ENCODE data around the gene TH.

The TH gene

DNA sequence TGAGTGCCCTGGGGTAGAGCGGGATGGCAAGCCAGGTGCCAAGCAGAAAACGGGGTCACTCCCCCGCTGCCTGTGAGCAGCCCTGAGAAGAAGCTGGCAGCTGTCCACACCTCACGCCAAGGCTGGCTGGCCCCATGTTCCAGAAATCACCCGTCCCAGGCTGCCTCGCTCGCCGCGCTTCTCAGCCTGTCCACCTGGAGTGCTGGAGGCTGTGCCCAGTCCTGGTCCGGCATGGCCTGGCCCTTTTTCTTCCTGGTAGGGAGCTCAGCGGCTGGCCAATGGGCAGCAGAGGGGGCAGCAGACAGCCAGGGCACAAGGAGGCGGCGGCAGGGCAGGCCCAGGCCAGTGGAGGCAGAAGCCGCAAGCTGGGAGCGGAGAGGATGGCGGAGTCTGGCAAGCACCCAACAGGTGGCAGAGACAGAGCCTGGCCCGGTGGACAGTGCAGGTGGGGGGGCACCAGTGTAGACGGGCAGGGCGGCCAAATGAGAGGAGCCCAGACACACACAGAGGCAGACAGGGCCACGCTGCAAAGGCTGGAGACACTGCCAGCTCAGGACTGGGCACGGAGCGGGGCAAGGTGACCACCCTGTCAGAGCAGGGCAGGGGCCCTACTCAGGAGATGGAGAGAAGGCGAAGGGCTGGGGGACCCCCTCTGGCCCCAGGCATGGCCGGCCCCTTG is 37.2 kb upstream of the TH start:
- no peak for DNase-seq

DNA sequence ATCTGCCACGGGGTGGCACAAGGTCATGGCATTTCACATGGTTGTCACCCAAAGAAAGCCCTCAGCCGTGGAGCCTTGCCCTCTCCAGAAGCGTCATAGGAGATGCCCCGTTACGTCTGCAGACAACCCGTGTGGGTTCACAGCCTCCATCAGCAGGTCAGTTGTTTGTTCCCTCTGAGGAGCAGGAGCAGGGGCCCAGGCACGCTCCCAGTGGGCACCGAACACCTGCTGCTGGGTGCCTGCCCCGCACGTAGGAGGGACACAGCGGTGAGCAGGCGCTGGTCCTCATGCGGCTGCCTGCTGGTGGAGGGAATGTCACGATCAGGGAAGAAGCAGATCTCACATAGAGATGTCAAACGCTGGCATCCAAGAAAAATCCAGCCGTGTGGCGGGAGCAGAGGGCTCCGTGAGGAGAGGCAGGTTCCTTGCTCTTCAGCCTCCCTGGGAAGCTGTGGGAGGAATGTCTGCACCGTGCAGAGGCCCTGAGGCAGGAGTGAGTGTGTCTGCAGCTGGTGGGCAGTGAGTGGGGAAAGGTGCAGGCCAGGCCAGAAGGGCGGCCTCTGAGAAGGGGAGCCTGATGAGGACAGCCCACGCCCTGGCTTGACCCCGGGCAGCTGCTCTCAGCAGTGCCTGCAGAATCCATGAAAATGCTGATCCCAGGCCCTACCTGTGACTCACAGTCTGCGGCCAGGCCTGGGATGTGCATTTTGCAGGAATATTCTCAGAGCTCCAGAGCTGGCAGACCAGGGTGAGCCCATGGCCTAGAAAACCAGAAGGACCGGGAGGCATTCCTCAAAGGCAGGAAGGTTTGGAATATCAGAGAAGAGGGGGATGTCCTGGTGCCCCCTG is 36.4 kb upstream of the TH start:
- DNase-seq = no peak

DNA sequence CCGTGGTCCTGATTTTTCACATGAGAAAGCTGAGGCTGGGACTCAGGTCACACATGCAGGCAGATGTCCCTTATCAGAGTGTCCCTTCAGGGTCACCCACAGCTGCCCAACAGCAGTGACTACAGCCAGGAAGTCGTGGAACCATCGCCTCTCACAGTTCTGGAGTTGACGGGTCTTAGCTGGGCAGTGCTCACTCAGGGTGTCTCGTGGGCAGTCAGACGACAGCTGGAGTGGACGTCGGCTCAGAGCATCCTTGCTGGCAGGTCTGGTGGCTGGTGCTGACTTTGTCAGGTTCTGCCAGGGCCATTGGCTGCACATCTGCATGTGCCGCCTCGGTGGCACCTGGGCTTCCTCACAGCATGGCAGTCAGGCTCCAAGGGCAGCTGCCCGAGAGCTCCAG is 35.6 kb upstream of the TH start:
- DNase-seq = no peak

DNA sequence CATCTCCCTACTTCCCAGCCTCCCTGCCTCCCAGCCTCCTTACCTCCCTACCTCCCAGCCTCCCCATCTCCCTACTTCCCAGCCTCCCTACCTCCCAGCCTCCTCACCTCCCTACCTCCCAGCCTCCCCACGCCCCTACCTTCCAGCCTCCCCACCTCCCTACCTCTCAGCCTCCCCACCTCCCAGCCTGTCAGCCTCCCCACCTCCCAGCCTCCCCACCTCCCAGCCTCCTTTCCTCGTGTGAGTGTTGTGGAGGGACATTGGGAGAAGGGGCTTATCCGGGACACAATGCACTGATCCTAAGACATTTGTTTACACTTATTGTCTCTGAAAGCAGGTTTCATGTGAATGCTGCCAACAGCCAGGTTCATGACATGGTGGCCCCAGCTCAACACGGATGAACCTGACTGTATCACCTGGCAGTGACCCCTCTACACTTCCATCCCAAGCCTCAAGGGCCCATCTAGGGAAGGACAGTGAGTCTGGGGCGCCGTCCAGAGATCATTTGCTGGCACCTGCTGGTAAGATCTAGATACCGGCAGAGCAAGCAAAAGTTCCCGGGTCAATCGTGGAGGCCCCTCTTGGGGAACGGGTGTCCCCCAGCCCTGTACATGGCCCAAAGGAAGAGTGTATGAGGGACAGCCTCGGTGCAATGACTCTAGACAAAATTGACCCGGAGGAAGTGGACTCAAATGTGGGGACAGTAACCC is 34.5 kb upstream of the TH start:
- no peak for DNase-seq

DNA sequence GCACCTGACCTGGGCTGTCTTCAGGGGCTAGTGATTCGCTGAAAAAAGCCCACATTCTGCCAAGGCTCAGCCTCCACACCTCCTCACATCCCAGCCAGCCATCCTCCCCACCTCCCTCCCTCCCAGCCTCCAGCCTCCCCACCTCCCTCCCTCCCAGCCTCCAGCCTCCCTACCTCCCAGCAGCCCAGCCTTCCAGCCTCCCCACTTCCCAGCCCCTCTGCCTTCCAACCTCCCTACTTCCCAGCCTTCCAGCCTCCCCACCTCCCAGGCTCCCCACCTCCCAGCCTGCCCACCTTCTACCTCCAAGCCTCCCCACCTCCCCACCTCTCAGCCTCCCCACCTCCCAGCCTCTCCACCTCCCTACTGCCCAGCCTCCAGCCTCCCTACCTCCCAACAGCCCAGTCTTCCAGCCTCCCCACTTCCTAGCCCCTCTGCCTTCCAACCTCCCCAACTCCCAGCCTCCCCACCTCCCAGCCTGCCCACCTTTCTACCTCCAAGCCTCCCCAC is 33.7 kb upstream of the TH start:
- DNase-seq = no peak

DNA sequence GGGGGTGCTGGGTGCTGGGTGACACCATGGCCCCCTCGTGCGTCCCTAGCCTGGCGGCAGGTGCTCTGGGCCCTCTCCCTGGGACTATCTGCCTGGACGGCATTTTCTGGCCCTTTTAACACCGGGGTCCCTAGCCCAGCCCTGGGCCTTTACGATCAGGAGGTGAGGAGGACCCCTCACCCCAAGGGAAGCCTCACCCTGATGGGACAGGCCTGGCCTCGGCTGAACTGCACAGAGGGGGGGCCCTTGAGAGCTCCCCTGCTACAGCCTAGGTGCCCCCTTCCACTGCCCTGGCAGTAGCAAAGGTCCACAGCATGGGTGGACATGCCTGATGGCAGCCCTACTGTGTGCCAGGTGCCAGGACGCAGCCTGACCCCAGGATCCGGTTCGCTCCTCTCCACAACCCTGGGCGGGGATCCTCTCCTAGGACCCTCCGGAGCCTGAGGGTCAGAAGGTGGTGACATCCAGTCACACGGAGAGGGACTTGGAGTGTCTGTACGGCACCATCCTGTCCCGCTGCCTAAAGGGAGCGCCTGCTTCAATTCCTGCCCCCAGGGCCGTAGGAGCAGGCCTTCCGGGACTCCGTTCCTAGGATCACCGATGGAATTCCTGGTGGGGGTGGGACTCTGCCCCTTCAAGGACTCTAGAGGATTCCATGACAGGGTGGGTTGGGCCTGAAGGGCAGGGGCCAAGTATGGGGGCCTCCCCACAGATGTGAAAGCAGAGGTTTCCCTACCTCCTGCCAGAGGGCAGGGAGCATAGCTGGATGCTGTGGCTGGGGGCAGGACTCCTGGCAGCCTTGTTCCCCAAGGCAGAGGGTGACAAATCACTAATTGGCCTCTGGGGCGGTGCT is 33.0 kb upstream of the TH start:
- no peak for DNase-seq

DNA sequence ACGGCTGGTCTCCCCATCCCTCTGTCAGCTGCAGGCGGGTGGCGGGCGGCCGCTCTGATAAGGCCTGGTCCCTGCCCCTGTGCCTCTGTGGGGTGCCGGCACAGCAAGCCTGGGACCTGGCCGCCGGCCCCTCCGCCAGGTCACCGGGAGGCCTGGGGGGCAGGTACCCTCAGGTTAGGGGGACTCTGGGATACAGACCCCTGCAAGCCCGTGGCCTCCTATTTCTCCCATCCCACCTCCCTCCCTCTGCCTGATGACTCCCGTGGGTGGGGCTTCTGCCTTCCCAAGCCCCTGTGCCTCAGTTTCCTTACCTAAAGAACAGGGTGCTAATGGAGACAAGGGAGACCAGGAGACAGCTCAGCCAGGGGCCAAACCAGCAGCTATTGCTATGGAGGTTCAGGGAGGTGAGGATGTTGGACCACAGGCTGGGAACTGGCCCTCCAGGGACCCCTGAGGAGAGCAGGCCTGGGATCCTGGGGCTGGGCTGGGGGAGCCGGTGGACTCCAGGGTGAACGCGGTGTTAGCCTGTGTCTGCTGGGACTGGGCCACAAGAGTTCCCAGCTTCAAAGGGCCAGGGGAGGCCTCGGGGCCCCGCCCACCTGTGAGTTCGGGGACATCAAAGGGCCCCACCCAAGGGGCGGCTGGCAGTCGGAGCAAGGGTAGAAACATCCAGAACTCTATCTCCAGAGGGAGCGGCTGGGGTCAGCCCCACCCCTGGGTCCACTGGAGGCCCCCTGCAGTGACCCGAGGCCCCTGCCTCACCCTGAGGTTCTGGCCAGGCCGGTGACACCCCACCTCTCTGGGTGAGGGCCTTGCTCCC is 32.0 kb upstream of the TH start:
- DNase-seq = no peak

DNA sequence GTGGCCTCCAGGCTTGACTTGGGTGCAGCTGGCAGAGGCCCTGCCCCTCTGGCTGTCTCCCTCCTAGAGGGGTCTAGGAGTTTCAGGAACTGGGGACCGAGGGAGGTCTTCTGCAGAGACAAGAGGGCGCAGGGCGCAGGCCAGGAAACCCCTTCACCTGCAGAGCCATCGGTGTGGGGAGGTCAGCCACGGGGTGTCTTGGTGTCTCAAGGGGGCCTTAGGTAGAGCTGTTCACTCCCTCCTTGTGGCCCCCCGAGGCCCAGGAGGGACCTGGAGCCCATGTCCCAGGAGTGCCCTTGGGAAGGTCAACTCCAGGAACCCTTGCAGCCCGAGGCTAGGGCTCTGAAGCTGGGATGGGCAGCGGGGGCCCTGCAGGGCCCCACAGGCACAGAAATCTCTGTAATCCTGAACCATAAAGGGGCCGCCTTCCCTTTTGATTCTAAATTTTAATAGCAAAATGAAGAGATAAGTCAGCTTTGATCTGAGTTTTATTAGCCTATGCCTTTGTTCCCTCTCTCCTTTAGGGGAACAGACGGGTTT is 31.4 kb upstream of the TH start:
- DNase-seq = no peak

DNA sequence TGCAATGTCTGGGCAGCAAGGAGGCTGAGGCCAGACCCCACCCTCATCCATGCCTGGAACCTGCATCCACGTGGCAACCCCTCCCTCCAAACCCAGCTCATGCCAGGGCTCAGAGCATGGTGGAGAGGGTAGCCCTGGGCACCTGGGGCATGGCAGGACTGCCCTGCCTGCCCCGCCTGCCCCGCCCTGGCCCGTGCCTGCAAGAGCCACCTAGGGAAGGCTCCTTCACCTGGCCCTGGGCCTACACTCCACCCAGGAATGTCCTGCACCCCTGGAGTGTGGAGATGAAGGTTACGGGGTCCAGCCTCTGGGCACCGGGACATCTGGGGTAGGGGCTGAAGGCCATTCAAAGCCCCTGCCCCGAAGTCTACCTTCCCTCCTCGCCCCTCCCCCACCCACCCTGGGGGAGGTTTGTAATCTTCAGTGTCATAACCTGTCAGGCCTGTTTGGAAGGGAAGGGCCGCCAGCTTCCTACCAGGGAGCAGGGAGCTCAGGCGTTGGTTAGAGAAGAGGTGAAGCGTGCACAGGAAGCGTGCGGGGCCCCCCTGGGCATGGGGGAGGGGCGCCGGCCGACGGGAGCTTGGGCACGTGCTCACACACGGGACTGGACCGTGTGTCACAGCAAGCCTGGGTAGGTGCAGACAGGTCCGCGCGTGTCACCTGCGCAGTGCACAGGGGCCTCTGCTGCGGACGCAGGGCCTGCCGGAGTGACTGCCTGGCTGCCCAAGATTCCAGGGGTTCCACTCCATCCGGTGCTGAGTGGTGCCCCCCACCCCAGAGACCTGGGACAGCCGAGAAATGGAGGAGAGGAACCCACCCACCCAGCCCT is 30.7 kb upstream of the TH start:
- DNase-seq = no peak

DNA sequence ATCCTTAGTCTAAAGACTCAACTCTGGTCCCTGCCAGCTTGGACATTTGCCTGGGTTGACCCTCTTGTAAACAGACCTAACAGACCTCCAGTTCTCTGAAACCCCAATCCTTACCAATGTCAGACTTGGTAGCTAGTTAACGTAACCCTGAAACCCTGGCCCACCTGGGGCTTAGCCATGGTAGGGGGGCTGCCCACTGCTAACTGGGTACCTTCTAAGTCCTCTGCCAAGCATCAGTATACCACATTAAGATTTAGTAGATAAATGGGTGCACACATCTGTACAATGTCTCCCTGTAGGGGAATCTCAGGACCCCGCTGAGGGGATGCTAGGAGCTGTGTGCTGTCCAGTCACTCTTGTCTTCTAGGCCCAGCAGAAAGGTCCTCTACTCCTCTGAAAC is 29.9 kb upstream of the TH start:
- no peak for DNase-seq

DNA sequence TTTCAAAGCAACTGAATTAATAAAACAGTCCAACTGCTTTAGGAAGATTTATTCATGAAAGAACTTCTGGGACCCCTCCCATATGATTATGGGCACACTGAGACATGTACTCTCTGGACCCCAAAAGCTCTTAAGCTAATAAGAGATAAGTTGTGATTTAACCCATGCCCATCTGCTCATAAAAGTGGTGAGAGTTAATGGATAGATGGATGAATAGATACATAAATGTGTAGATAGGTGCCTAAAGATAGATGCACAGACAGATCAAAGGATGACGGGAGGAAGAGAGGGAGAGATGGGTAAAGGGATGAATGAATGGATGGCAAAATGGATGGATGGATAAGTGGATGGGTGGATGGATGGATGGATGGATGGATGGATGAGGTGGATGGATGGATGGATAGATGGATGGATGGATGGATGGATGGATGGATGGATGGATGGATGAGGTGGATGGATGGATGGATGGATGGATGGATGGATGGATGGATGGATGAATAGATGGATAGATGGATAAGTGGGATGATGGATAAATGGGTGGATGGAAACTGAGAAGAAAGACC is 29.4 kb upstream of the TH start:
- no peak for DNase-seq

DNA sequence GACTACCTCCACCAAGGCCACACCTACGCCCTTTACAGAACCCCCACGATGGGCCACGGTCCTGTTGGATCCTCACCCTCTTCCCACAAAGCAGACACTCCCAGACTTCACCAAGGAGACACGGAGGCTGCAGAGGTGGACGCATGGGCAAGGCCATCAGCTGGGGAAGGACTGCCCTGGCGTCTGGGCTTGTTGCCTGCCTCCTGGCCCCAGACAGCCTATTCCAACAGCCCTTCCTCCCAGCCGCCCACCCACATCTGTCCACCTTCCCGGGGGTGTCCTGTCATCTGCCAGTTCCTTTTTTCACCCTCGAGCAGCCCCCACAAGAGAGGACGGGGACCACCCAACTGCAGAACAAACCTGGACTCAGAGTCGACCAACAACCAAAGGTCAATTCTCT is 28.9 kb upstream of the TH start:
- no peak for DNase-seq

DNA sequence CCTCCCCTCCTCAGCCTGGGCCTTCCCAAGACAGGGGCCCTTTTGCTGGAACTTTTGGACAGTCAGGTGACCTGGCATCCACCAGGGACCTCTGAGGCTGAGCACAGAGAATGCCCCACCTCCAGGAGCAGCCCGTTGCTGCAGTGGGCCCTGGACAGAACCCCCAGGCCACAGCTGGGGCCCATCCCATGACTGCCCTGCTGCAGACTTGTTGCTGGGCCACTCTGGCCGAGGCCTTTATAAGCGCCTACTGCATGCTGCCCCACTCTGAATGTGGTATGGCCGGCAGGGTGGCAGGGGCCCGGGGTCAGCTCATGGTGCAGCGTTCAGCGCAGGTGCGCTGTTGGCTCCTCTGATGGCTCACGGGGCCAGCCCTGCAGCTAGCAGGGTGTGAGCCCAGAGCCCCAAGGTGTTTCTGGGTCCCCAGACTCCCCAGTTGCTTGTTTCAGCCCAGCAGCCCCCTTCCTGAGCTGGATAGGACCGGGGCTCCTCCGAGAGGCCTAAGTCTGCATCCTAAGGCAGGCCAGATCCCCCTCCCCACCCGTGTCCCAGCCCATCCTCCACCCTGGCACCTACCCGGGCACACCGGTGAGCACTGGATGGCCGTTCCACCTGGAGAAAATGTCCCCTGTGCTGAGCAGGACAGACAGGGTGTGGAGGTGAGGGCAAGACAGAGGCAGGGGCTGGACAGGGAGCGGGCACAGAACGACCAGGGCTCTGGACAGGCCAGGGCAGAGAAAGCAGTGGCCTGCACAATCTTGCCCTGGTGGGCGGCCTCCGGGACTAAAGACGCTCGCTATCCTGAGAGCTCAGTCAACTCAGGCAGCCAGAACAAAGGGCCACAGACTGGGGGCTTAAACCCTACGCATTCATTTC is 28.1 kb upstream of the TH start:
- no peak for DNase-seq

DNA sequence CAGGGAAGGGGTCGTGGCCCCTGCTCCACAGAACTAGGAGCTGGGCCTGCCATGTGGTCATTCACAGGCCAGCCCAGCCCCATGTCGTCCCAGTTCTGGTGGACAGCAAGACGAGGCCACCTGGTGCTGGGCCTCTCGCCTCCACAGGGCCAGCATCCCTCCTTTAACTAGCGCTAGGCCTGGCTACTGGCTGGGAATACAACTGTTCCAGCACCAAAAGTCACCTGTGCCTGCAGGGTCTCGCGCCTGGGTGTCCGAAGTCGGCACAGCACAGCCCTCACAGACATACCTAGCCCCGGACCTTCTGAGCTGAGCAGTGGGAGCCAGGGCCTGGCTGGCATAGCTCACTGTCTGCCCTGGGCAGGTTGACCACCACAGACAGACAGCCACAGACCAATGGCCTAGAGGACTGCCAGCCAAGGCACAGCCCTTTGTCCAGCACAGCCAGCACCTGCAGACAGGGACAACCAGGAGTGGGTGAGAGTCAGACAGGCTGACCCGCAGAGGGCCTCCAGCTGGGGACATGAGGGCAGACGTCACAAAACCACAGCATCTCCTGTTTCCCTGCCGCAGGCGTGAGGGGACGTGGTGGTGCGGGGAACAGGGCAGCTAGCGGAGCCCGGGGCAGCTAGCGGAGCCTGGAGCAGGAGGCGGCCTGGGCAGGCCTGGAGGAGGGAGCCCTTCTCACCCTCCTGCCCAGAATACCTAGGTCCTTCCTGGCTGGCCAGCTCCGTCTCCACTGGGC is 27.2 kb upstream of the TH start:
- no peak for DNase-seq

DNA sequence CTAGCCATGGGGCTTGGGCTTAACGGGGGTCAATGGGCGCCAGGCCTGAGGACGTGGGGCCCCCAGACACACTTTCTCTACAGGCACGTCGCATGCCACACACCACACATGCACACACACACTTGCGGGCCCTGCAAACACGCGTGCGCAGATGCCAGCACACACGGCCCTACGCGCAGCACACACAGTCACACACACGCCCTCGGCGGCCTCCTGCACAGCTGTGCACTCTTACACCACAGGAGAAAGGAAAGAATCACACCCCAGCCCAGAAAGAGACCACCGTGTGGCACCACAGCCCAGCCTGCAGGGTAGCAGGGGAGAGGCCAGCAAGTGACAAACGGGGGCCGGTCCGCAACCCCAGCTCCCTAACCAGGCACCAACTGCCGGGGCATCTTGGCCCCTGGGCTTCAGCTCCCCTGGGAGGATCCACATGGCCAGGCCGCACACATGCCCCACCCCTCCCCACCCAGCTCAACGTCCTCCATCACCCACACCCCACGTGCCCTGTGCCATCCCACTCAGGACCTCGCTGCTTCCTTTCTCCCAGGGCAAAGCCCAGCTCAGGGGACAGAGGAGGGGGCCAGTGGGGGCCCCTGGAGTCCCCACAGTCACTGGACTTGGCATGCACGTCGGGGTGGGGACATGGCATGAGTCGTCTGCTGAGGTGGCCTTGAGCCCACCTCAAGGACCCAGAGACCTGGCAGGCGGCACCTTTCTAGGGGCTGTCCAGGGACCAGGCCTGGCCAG is 26.3 kb upstream of the TH start:
- no peak for DNase-seq

DNA sequence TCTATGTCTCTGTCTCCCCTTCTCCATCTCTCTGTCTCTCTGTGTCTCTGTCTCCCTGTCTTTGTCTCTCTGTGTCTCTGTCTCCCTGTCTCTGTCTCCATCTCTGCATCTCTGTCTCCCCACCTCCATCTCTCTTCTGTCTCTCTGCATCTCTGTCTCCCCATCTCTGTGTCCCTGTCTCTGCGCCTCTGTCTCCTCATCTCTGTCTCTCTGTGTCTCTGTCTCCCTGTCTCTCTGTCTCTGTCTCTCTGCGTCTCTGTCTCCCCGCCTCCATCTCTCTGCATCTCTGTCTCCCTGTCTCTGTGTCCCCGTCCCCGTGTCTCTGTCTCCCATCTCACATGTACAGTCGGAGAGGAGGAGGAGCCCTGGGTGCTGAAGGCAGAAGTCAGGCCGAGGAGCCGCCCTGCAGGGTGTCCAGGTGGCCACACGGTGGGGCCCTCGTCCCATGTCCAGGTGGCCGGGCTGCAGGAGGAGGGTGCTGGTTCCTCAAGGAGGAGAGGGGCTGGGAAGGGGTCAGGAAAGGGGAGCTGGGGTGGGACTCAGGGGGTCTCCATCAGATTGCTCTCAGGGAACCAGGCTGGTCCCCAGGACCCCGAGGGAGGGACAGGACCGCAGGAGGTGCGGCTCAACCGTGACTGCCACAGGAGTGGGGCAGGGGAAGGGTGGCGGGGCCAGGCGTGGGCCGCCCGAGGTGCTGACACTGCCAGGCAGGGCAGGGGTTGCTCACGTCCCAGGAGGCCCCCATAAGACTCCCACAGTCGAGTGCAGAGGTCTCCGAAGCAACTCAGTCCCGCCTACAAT is 25.6 kb upstream of the TH start:
- peak; percentile 76 to 90 (median 83) for DNase-seq

DNA sequence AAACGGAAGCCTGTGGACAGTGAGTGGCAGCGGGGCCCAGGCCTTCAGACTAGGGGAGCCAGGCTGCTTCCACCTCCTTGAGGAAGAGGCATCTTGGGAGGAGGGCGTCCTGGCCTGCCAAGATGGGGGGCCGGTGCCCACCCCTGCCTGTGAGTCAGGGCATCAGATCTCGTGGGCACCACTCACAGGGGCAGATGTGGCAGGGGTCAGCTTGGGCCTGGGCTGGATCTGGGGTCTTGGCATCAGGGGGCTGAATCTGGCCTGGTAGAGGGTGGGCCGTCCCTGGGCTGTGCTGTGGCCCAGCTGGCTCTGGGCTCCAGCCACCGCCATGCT is 24.1 kb upstream of the TH start:
- no peak for DNase-seq
